IMR-90 (cell line): ENCODE results near the gene DACH1. TPM values are rescaled to one million over a fixed set of nuclear protein-coding genes. Genes with fewer than 3 reads are reported as not detected.

Experiments
- ATAC-seq: fragments of 200-7000 bp; cut with Tn5 transposase; 2 replicates; pipeline ENCODE4 v1.9.1; 2020; ENCODE audit warnings: low read depth, mild to moderate bottlenecking, moderate library complexity
- BruUV-seq: library from RNA; stranded (reverse); fragments of 400-500 nt; replicated peaks from 2 replicates; lab custom pipeline; 2021; lab: Mats Ljungman, UMichigan
- CTCF ChIA-PET: fragments of 300-600 bp; formaldehyde crosslinking; extraction: SDS; loops from one replicate; lab custom pipeline; 2021; ENCODE audit warnings: antibody characterized with exemption; lab: Yijun Ruan, JAX
- POLR2A ChIA-PET: fragments of 300-600 bp; sonication (Branson Sonifier 250); formaldehyde crosslinking; loops from one replicate; lab custom pipeline; 2022; ENCODE audit warnings: antibody characterized with exemption; ENCODE audit not compliant: unreplicated experiment; lab: Charles Lee
- DNase-seq: peaks from one replicate; pipeline ENCODE4 v3.0.0; 2013
- H2AFZ ChIP-seq: replicated peaks from 2 replicates; pipeline ENCODE3; 2013; ENCODE audit warnings: low read length, mild to moderate bottlenecking; ENCODE audit not compliant: poor library complexity
- H2AK5ac ChIP-seq: 2 replicates; pipeline ENCODE4 v1.6.1; 2013; ENCODE audit warnings: low read depth, low read length, inconsistent platforms
- H2AK9ac ChIP-seq: replicated peaks from 2 replicates; pipeline ENCODE3; 2013; ENCODE audit warnings: mild to moderate bottlenecking, low read depth, low read length, moderate library complexity; ENCODE audit not compliant: poor library complexity
- H2BK120ac ChIP-seq: 2 replicates; pipeline ENCODE4 v1.6.1; 2013; ENCODE audit warnings: low read depth, low read length, inconsistent platforms
- H2BK15ac ChIP-seq: 3 replicates; pipeline ENCODE4 v1.6.1; 2013; ENCODE audit warnings: low read depth, low read length, inconsistent platforms
- H2BK20ac ChIP-seq: 2 replicates; pipeline ENCODE4 v1.6.1; 2013; ENCODE audit warnings: low read depth, mild to moderate bottlenecking, inconsistent platforms, low read length, moderate library complexity
- H2BK5ac ChIP-seq: 2 replicates; pipeline ENCODE4 v1.6.1; 2013; ENCODE audit warnings: mild to moderate bottlenecking, low read depth, low read length, inconsistent platforms; ENCODE audit not compliant: poor library complexity, severe bottlenecking
- H3K14ac ChIP-seq: replicated peaks from 2 replicates; pipeline ENCODE4 v1.6.1; 2013; ENCODE audit warnings: low read depth, low read length, inconsistent platforms
- H3K18ac ChIP-seq: 2 replicates; pipeline ENCODE4 v1.6.1; 2013; ENCODE audit warnings: low read depth, low read length, control low read depth
- H3K23ac ChIP-seq: 2 replicates; pipeline ENCODE4 v1.6.1; 2013; ENCODE audit warnings: low read depth, low read length, inconsistent platforms
- H3K27ac ChIP-seq: 2 replicates; pipeline ENCODE4 v1.5.1; 2013; ENCODE audit warnings: mild to moderate bottlenecking, control low read depth, low read length; ENCODE audit not compliant: insufficient read depth
- H3K27me3 ChIP-seq: 2 replicates; pipeline ENCODE4 v1.6.1; 2013; ENCODE audit warnings: low read length; ENCODE audit not compliant: control insufficient read depth, insufficient read depth
- H3K36me3 ChIP-seq: 2 replicates; pipeline ENCODE4 v1.6.1; 2013; ENCODE audit warnings: low read length, mixed read lengths; ENCODE audit not compliant: control insufficient read depth, insufficient read depth
- H3K4ac ChIP-seq: 2 replicates; pipeline ENCODE4 v1.6.1; 2013; ENCODE audit warnings: low read depth, low read length, inconsistent platforms
- H3K4me1 ChIP-seq: 2 replicates; pipeline ENCODE4 v1.6.1; 2013; ENCODE audit warnings: low read length, mixed read lengths; ENCODE audit not compliant: control insufficient read depth, insufficient read depth
- H3K4me2 ChIP-seq: 2 replicates; pipeline ENCODE4 v1.6.1; 2013; ENCODE audit warnings: low read depth, mild to moderate bottlenecking, control low read depth, low read length, moderate library complexity
- H3K4me3 ChIP-seq: 2 replicates; pipeline ENCODE4 v1.5.1; 2013; ENCODE audit warnings: low read depth, mild to moderate bottlenecking, control low read depth, low read length, moderate library complexity; ENCODE audit not compliant: insufficient read depth
- H3K56ac ChIP-seq: 2 replicates; pipeline ENCODE4 v1.6.1; 2013; ENCODE audit warnings: low read length, inconsistent platforms; ENCODE audit not compliant: insufficient read depth; ENCODE audit errors: extremely low read depth
- H3K79me1 ChIP-seq, 2 experiments: 2 replicates each; pipeline ENCODE4 v1.6.1; 2013; ENCODE audit warnings: low read length in 2 of 2, inconsistent platforms in 1 of 2, low read depth in 1 of 2
- H3K9ac ChIP-seq: 2 replicates; pipeline ENCODE4 v1.6.1; 2013; ENCODE audit warnings: low read depth, low read length, control low read depth
- H3K9me1 ChIP-seq: 2 replicates; pipeline ENCODE4 v1.6.1; 2013; ENCODE audit warnings: low read length, inconsistent platforms; ENCODE audit not compliant: insufficient read depth
- H3K9me3 ChIP-seq: 2 replicates; pipeline ENCODE4 v1.6.1; 2013; ENCODE audit warnings: low read length; ENCODE audit not compliant: control insufficient read depth, insufficient read depth
- H4K20me1 ChIP-seq: 2 replicates; pipeline ENCODE4 v1.6.1; 2013; ENCODE audit warnings: low read length, inconsistent platforms; ENCODE audit not compliant: insufficient read depth
- H4K5ac ChIP-seq: 2 replicates; pipeline ENCODE4 v1.6.1; 2013; ENCODE audit warnings: mild to moderate bottlenecking, low read depth, low read length, control low read depth
- H4K8ac ChIP-seq, 2 experiments: 2 replicates each; pipeline ENCODE4 v1.6.1; 2013; ENCODE audit warnings: low read depth in 2 of 2, low read length in 2 of 2, control low read depth in 1 of 2, inconsistent platforms in 1 of 2
- H4K91ac ChIP-seq: 2 replicates; pipeline ENCODE4 v1.6.1; 2013; ENCODE audit warnings: low read depth, low read length, inconsistent platforms; ENCODE audit not compliant: insufficient read depth
- CEBPB ChIP-seq: IDR thresholded peaks from 2 replicates; pipeline ENCODE4 v1.6.1; 2012; ENCODE audit warnings: low read depth, low read length, improper control_type of control experiment
- MAZ ChIP-seq: IDR thresholded peaks from 2 replicates; pipeline ENCODE4 v1.6.1; 2012; ENCODE audit warnings: low read depth, mild to moderate bottlenecking, low read length, improper control_type of control experiment, moderate library complexity, borderline replicate concordance
- MXI1 ChIP-seq: IDR thresholded peaks from 2 replicates; pipeline ENCODE4 v1.6.1; 2012; ENCODE audit warnings: low read depth, mild to moderate bottlenecking, low read length, moderate library complexity, borderline replicate concordance
- NFE2L2 ChIP-seq: fragments of 150-350 bp; IDR thresholded peaks from 2 replicates; pipeline ENCODE4 v1.6.1; 2016; ENCODE audit warnings: low read depth, mild to moderate bottlenecking, low read length
- RFX5 ChIP-seq: IDR thresholded peaks from 2 replicates; pipeline ENCODE4 v1.8.0; 2012; ENCODE audit warnings: low read depth, mild to moderate bottlenecking, low read length, moderate library complexity
- WGBS, 2 experiments: methylation state at CpG; one replicate each; pipeline versions ENCODE4 v1.1.5 to v1.1.7; 2013; ENCODE audit warnings: missing lambda C conversion rate in 2 of 2; ENCODE audit not compliant: insufficient read length in 1 of 2; ENCODE audit errors: extremely low coverage in 2 of 2; 5-methylcytosine and 5-hydroxymethylcytosine counted together
- dilution Hi-C: fragments of 300-500 bp; cut with HindIII; formaldehyde crosslinking; loops from one replicate; pipeline ENCODE4 v1.14.3; 2018; ENCODE audit warnings: low sequenced_read_pairs; ENCODE audit not compliant: unreplicated experiment
- in situ Hi-C: fragments of 300-500 bp; cut with MboI; formaldehyde crosslinking; loops from 3 replicates; pipeline ENCODE4 v1.14.3; 2019; ENCODE audit warnings: low sequenced_read_pairs, inconsistent platforms, mixed read lengths
- intact Hi-C: fragments of 100-400 bp; cut with micrococcal nuclease; formaldehyde crosslinking; loops from 2 replicates; pipeline ENCODE4 v1.10.0; 2022
- polyA plus RNA-seq, 3 experiments: library from polyadenylated mRNA; depleted of rRNA; stranded (reverse); fragments of >200 nt; gene quantifications; 2 replicates each; pipeline ENCODE4 v1.2.3, GENCODE V29; 2012; ENCODE audit warnings: low replicate concordance in 1 of 3
- total RNA-seq: library from RNA; depleted of rRNA; stranded (reverse); fragments of >200 nt; gene quantifications from 2 replicates; pipeline ENCODE4 v1.2.3, GENCODE V29; 2012
- TF ChIP-seq, protein P1 (sequence below): conservative IDR thresholded peaks from 2 replicates; pipeline ENCODE4 v1.5.1; 2012; ENCODE audit warnings: mild to moderate bottlenecking, low read depth, low read length, improper control_type of control experiment

The DACH1 gene
- total and polyA plus RNA-seq, 2 of the 4 experiments (the other 2 are of a cell fraction), result not detected

DNA sequence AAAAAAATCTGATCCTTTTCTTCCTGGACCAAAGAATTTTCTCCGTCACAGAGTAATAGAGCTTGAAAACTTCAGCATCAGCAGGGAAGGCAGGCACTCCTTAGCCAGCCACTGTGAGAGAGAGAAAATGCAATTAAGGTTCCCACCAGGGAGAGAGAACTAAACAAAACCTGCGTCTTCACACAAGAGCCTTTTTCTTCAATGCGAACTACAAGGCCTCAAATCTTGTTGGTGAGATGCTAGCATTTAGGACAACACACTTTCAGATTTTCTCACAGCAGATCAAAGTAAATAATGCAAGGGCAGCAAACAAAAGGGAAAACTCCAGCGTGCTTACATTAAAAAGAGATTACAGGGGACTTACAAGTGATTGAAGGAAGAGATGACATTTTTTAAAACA, 80.1 kb downstream of the DACH1 start:
- in situ Hi-C loops, result no loop called here

More for the DNA sequence above, 80.1 kb downstream of the DACH1 start:
- no peak overlapping the region for H3K4me3 ChIP-seq
- H3K23ac ChIP-seq, result no peak overlapping the region
- H3K9me3 ChIP-seq, result no peaks in the 10 kb centered on the region
- no peak overlapping the region for H2BK5ac ChIP-seq
- H3K56ac ChIP-seq, result no peak overlapping the region
- no peak overlapping the region for H2AK9ac ChIP-seq
- no CpG with 5 or more reads among the region's 4 CpGs for WGBS, 2 experiments
- no peaks in the 10 kb centered on the region for H3K27me3 ChIP-seq
- H3K9ac ChIP-seq, result no peak overlapping the region
- no peak for TF ChIP-seq RFX5
- no peak for TF ChIP-seq CEBPB
- TF ChIP-seq, protein P1, sequence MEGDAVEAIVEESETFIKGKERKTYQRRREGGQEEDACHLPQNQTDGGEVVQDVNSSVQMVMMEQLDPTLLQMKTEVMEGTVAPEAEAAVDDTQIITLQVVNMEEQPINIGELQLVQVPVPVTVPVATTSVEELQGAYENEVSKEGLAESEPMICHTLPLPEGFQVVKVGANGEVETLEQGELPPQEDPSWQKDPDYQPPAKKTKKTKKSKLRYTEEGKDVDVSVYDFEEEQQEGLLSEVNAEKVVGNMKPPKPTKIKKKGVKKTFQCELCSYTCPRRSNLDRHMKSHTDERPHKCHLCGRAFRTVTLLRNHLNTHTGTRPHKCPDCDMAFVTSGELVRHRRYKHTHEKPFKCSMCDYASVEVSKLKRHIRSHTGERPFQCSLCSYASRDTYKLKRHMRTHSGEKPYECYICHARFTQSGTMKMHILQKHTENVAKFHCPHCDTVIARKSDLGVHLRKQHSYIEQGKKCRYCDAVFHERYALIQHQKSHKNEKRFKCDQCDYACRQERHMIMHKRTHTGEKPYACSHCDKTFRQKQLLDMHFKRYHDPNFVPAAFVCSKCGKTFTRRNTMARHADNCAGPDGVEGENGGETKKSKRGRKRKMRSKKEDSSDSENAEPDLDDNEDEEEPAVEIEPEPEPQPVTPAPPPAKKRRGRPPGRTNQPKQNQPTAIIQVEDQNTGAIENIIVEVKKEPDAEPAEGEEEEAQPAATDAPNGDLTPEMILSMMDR, result no peak
- TF ChIP-seq NFE2L2, result no peak
- TF ChIP-seq MAZ, result no peak
- no peak for TF ChIP-seq MXI1
- no peak overlapping the region for H4K91ac ChIP-seq
- BruUV-seq, result no TSS peak
- H4K5ac ChIP-seq, result no peak overlapping the region
- H3K27ac ChIP-seq, result no peak overlapping the region
- H3K79me1 ChIP-seq, result no peaks in the 10 kb centered on the region
- H3K9me1 ChIP-seq, result no peaks in the 10 kb centered on the region
- ChIA-PET POLR2A (no interaction called here), CTCF (interaction anchor here (0.6 to 1.1 kb wide), 2 partner anchors 15 to 33 kb away, joined by 3 to 4 read pairs; no protein-coding TSS in a partner anchor)
- H3K4me1 ChIP-seq, result no peaks in the 10 kb centered on the region
- no peak for ATAC-seq
- no peak overlapping the region for H3K14ac ChIP-seq
- no peaks in the 10 kb centered on the region for H4K20me1 ChIP-seq
- no peak overlapping the region for H3K4me2 ChIP-seq
- H3K18ac ChIP-seq, result no peak overlapping the region
- no peak overlapping the region for H3K4ac ChIP-seq
- H2BK15ac ChIP-seq, result no peak overlapping the region
- H2AFZ ChIP-seq, result no peak overlapping the region
- H2BK20ac ChIP-seq, result no peak overlapping the region
- H3K36me3 ChIP-seq, result no peaks in the 10 kb centered on the region
- no peak for DNase-seq
- no peak overlapping the region for H2BK120ac ChIP-seq
- H2AK5ac ChIP-seq, result no peak overlapping the region
- H4K8ac ChIP-seq, result no peak overlapping the region
- intact Hi-C loops, result no loop called here
- dilution Hi-C loops, result no loop called here
